Adipocyte (in vitro differentiated cells): ENCODE measurements around the gene PPFIA2.

ENCODE experiments used
- DNase-seq: peaks from one replicate; pipeline ENCODE4 v3.0.0-alpha.2; 2015; ENCODE audit warnings: low read depth
- H3K27me3 ChIP-seq: replicated peaks from 2 replicates; pipeline ENCODE4 v1.7.0; 2013; ENCODE audit warnings: mild to moderate bottlenecking, low read length, moderate library complexity; ENCODE audit not compliant: control insufficient read depth, insufficient read depth
- H3K36me3 ChIP-seq: 2 replicates; pipeline ENCODE4 v1.7.0; 2013; ENCODE audit warnings: low read length, mild to moderate bottlenecking, moderate library complexity; ENCODE audit not compliant: control insufficient read depth, insufficient read depth, severe bottlenecking
- H3K4me1 ChIP-seq: 2 replicates; pipeline ENCODE4 v1.7.0; 2013; ENCODE audit warnings: mild to moderate bottlenecking, low read length, moderate library complexity; ENCODE audit not compliant: control insufficient read depth, insufficient read depth
- H3K4me3 ChIP-seq: 2 replicates; pipeline ENCODE4 v1.7.0; 2013; ENCODE audit warnings: mild to moderate bottlenecking, low read length, moderate library complexity
- H3K9ac ChIP-seq: 2 replicates; pipeline ENCODE4 v1.7.0; 2013; ENCODE audit warnings: mild to moderate bottlenecking, low read length, moderate library complexity
- H3K9me3 ChIP-seq: 2 replicates; pipeline ENCODE4 v1.7.0; 2013; ENCODE audit warnings: mild to moderate bottlenecking, low read length, moderate library complexity; ENCODE audit not compliant: control insufficient read depth

Gene PPFIA2

GRCh38 chr12:81377771-81378170, 381.4 kb downstream of the PPFIA2 start:
- Histone ChIP-seq H3K9ac (no peak overlapping the region), H3K27me3 (no peaks in the 10 kb centered on the region), H3K4me1 (no peaks in the 10 kb centered on the region), H3K9me3 (no peaks in the 10 kb centered on the region), H3K4me3 (no peak overlapping the region), H3K36me3 (no peaks in the 10 kb centered on the region)
- DNase-seq = no peak

- Histone ChIP-seq H3K4me1 (no peaks in the 10 kb centered on the region), H3K9ac (no peak overlapping the region), H3K9me3 (no peaks in the 10 kb centered on the region), H3K27me3 (no peaks in the 10 kb centered on the region), H3K36me3 (no peaks in the 10 kb centered on the region), H3K4me3 (no peak overlapping the region)
- DNase-seq = no peak
Measured at GRCh38 chr12:81375969-81376368, 383.2 kb downstream of the PPFIA2 start.

- H3K9me3 ChIP-seq = no peaks in the 10 kb centered on the region
- no peaks in the 10 kb centered on the region for H3K4me1 ChIP-seq
- DNase-seq = no peak
- H3K9ac ChIP-seq = no peak overlapping the region
- H3K36me3 ChIP-seq = no peaks in the 10 kb centered on the region
- no peaks in the 10 kb centered on the region for H3K27me3 ChIP-seq
- H3K4me3 ChIP-seq = no peak overlapping the region
Measured at GRCh38 chr12:81370456-81370855, 388.7 kb downstream of the PPFIA2 start.

GRCh38 chr12:81369175-81369574, 390.0 kb downstream of the PPFIA2 start:
- H3K27me3 ChIP-seq = no peaks in the 10 kb centered on the region
- no peaks in the 10 kb centered on the region for H3K4me1 ChIP-seq
- no peak for DNase-seq
- H3K4me3 ChIP-seq = no peak overlapping the region
- no peaks in the 10 kb centered on the region for H3K36me3 ChIP-seq
- no peaks in the 10 kb centered on the region for H3K9me3 ChIP-seq
- no peak overlapping the region for H3K9ac ChIP-seq

GRCh38 chr12:81365284-81365683, 393.9 kb downstream of the PPFIA2 start:
- Histone ChIP-seq H3K4me3 (no peak overlapping the region), H3K9ac (no peak overlapping the region), H3K9me3 (no peaks in the 10 kb centered on the region), H3K27me3 (no peaks in the 10 kb centered on the region), H3K36me3 (no peaks in the 10 kb centered on the region), H3K4me1 (no peaks in the 10 kb centered on the region)
- no peak for DNase-seq

GRCh38 chr12:81360916-81361315, 398.2 kb downstream of the PPFIA2 start:
- DNase-seq = no peak
- Histone ChIP-seq H3K27me3 (no peaks in the 10 kb centered on the region), H3K9ac (no peak overlapping the region), H3K4me3 (no peak overlapping the region), H3K36me3 (no peaks in the 10 kb centered on the region), H3K4me1 (no peaks in the 10 kb centered on the region), H3K9me3 (no peaks in the 10 kb centered on the region)

GRCh38 chr12:81359736-81360135, 399.4 kb downstream of the PPFIA2 start:
- Histone ChIP-seq H3K9me3 (no peaks in the 10 kb centered on the region), H3K36me3 (no peaks in the 10 kb centered on the region), H3K4me3 (no peak overlapping the region), H3K4me1 (no peaks in the 10 kb centered on the region), H3K9ac (no peak overlapping the region), H3K27me3 (no peaks in the 10 kb centered on the region)
- no peak for DNase-seq

GRCh38 chr12:81354327-81354932, 404.7 kb downstream of the PPFIA2 start:
- no peak for DNase-seq
- no peaks in the 10 kb centered on the region for H3K9me3 ChIP-seq
- H3K27me3 ChIP-seq = no peaks in the 10 kb centered on the region
- no peaks in the 10 kb centered on the region for H3K4me1 ChIP-seq
- no peak overlapping the region for H3K9ac ChIP-seq
- H3K4me3 ChIP-seq = no peak overlapping the region
- H3K36me3 ChIP-seq = no peaks in the 10 kb centered on the region

- Histone ChIP-seq H3K4me1 (no peaks in the 10 kb centered on the region), H3K36me3 (no peaks in the 10 kb centered on the region), H3K9ac (no peak overlapping the region), H3K4me3 (no peak overlapping the region), H3K27me3 (no peaks in the 10 kb centered on the region), H3K9me3 (no peaks in the 10 kb centered on the region)
- no peak for DNase-seq
Measured at GRCh38 chr12:81350309-81350708, 408.8 kb downstream of the PPFIA2 start.

GRCh38 chr12:81347404-81347803, 411.7 kb downstream of the PPFIA2 start:
- Histone ChIP-seq H3K4me3 (no peak overlapping the region), H3K36me3 (no peaks in the 10 kb centered on the region), H3K9ac (no peak overlapping the region), H3K27me3 (no peaks in the 10 kb centered on the region), H3K9me3 (no peaks in the 10 kb centered on the region), H3K4me1 (no peaks in the 10 kb centered on the region)
- no peak for DNase-seq

- Histone ChIP-seq H3K4me1 (no peaks in the 10 kb centered on the region), H3K36me3 (no peaks in the 10 kb centered on the region), H3K9ac (no peak overlapping the region), H3K27me3 (no peaks in the 10 kb centered on the region), H3K9me3 (no peaks in the 10 kb centered on the region), H3K4me3 (no peak overlapping the region)
- DNase-seq = no peak
Measured at GRCh38 chr12:81340910-81341309, 418.2 kb downstream of the PPFIA2 start.

- Histone ChIP-seq H3K27me3 (no peaks in the 10 kb centered on the region), H3K4me1 (no peaks in the 10 kb centered on the region), H3K9me3 (no peaks in the 10 kb centered on the region), H3K4me3 (no peak overlapping the region), H3K36me3 (no peaks in the 10 kb centered on the region), H3K9ac (no peak overlapping the region)
- no peak for DNase-seq
Measured at GRCh38 chr12:81339071-81339470, 420.1 kb downstream of the PPFIA2 start.
